Umbilical cord (tissue), 2 donors: Measurements from ENCODE around the gene DGKB. TPM values are rescaled to one million over a fixed set of nuclear protein-coding genes. Genes with fewer than 3 reads are reported as not detected.

Experiments
- DNase-seq: peaks from one replicate; pipeline ENCODE4 v3.0.0-alpha.2; 2015; ENCODE audit warnings: low spot score
- total RNA-seq: library from RNA; depleted of rRNA; stranded (reverse); fragments of >200 nt; gene quantifications from one replicate; pipeline ENCODE4 v1.2.3, GENCODE V29; 2014; ENCODE audit warnings: low replicate concordance; ENCODE audit not compliant: insufficient read depth

Gene DGKB
- total RNA-seq, 1 donor from 2014 or later, result 15.4 TPM

GRCh38 chr7:14861456-14861855 lies 41.1 kb downstream of the DGKB start:
- no peak for DNase-seq

- DNase-seq, result no peak
These were observed 43.3 kb downstream of the DGKB start for GRCh38 chr7:14859267-14859666.

GRCh38 chr7:14858866-14859265 lies 43.7 kb downstream of the DGKB start:
- DNase-seq, result no peak

- no peak for DNase-seq
These were observed 44.1 kb downstream of the DGKB start for GRCh38 chr7:14858410-14858809.

- DNase-seq, result no peak
These were observed 47.3 kb downstream of the DGKB start for GRCh38 chr7:14855033-14855794.

- DNase-seq, result no peak
These were observed 48.1 kb downstream of the DGKB start for GRCh38 chr7:14854471-14854870.

- DNase-seq, result no peak
These were observed 50.9 kb downstream of the DGKB start for GRCh38 chr7:14851610-14852009.

- DNase-seq, result no peak
These were observed 52.5 kb downstream of the DGKB start for GRCh38 chr7:14850039-14850438.

- DNase-seq, result no peak
These were observed 56.1 kb downstream of the DGKB start for GRCh38 chr7:14846405-14846804.

GRCh38 chr7:14843755-14844154 lies 58.8 kb downstream of the DGKB start:
- no peak for DNase-seq

GRCh38 chr7:14842523-14842922 lies 60.0 kb downstream of the DGKB start:
- DNase-seq, result no peak

- no peak for DNase-seq
These were observed 60.7 kb downstream of the DGKB start for GRCh38 chr7:14841869-14842268.

GRCh38 chr7:14841086-14841485 lies 61.5 kb downstream of the DGKB start:
- DNase-seq, result no peak

GRCh38 chr7:14839307-14839706 lies 63.2 kb downstream of the DGKB start:
- DNase-seq, result no peak

- DNase-seq, result no peak
These were observed 65.3 kb downstream of the DGKB start for GRCh38 chr7:14837216-14837615.

- DNase-seq, result peak; percentile 52
These were observed 65.9 kb downstream of the DGKB start for GRCh38 chr7:14836571-14837189.

GRCh38 chr7:14836006-14836405 lies 66.5 kb downstream of the DGKB start:
- DNase-seq, result peak; percentile 3

GRCh38 chr7:14835384-14835783 lies 67.2 kb downstream of the DGKB start:
- no peak for DNase-seq

GRCh38 chr7:14834883-14835282 lies 67.7 kb downstream of the DGKB start:
- peak; percentile 19 for DNase-seq

- DNase-seq, result no peak
These were observed 68.1 kb downstream of the DGKB start for GRCh38 chr7:14834456-14834855.

GRCh38 chr7:14833707-14834106 lies 68.8 kb downstream of the DGKB start:
- no peak for DNase-seq

- no peak for DNase-seq
These were observed 74.5 kb downstream of the DGKB start for GRCh38 chr7:14828053-14828452.

GRCh38 chr7:14826426-14826825 lies 76.1 kb downstream of the DGKB start:
- no peak for DNase-seq
